GM18508 (cell line): ENCODE data around the gene PRPSAP2.
"Not testable (repeated sequence)": the region's sequence is repeated elsewhere in the genome, so short reads cannot be mapped to it uniquely, and the experiment has no call there.

Experiments
- ATAC-seq: cut with Tn5 transposase; IDR thresholded peaks from one replicate; pipeline ENCODE4 v1.9.1; 2021; ENCODE audit warnings: moderate number of reproducible peaks; ENCODE audit not compliant: insufficient read depth, unreplicated experiment

Gene PRPSAP2

DNA sequence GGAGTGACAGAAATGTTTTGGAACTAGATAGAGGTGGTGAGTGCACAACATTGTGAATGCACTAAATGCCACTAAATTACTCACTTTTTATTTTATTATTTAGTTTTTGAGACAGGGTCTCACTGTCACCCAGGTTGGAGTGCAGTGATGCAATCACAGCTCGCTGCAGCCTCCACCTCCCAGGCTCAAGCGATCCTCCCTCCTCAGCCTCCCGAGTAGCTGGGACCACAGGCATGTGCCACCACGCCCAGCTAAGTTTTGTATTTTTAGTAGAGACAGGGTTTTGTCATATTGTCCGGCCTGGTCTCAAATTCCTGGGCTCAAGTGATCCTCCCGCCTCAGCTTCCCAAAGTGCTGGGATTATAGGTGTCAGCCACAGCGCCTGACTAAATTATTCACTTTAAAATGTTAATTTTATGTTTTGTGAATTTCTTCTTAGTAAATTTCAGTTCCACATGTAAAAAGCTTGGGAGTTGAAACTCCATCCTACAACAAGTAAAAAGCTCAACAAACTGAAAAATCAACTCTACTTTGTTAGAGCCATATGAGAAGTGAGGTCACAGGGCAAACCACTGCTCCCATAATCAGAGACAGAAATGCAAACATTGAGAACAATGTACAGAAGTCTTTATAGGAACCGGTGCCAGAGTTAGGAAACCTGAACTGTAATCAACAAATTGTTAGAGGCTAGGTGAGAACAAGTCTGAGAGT is 80.2 kb downstream of the PRPSAP2 start:
- ATAC-seq, result no peak

DNA sequence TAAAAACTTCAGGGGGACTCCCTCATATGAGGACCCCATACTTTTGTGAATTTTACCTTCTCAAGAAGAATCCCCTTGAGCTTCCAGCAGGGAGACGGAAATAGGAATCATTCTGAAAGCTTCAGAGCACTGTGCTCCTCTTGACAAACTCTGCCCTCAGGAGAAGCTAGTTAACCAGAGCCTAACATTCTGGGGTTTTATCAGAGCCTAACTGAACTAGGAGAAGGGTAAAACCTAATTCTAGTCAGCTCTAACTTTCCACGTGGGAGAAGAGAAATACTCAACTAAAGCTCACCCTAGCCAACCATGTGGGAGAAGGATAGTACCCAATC is 80.7 kb downstream of the PRPSAP2 start:
- ATAC-seq, result no peak

DNA sequence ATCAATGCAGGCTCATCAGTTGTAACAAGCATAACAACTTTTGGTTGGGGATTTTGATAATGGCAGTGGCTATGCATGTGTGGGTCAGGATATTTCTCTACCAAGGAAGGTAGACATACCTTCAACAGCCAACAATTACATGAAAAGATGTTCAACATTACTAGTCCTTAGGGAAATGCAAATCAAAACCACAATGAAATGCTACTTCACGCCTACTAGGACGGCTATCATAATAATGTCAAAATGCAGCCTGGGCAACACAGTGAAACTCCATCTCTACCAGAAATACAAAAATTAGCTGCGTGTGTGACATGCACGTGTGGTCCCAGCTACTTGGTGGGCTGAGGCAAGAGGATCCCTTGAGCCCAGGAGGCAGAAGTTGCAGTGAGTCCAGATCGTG is 86.7 kb downstream of the PRPSAP2 start:
- ATAC-seq, result no peak

DNA sequence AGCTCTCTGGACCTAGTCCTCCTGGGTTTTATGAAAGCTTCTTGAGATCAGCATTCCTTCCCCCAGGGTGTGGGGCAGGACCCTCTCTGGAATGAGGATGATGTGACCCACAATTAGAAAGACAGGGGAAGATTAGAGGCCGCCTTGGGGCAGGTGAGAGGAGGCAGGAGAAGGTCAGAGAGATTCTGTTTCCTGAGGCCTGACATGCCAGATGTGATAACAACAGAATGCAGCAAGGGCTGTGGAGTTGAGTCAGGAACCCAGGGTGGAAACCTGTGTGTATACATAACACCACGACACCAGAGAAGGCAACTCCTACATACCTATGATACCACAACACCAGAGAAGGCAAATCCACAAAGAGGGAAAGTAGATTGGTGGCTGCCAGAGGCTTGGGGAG is 88.6 kb downstream of the PRPSAP2 start:
- ATAC-seq, result no peak

GRCh38 chr17:18947866-18948265 is 89.9 kb downstream of the PRPSAP2 start:
- ATAC-seq, result no peak

DNA sequence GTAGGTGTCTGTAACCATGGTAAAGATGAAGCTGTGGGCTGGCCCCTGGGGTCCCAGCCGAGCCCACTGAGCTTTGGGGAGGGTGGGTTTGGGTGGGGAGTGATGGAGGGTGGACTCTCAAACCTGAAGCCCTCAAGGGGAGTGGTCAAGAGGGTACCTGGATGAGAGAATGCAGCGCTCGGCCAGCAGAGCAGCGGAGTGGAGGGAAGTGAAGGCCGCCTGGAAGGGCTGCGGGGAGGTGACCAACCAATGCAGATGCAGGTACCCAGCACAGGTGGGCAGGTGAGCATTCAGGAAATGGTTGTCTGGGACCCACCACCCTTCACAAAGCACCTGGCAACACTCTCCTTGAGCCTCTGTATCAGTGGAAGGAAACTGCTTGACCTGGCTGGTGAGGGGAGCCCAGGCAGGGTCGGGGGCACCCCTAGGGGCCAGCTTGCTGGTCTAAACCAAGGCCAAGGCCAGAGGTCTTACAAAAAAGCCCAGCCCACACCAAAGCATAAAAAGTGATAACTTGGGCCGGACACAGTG is 90.6 kb downstream of the PRPSAP2 start:
- no peak for ATAC-seq

DNA sequence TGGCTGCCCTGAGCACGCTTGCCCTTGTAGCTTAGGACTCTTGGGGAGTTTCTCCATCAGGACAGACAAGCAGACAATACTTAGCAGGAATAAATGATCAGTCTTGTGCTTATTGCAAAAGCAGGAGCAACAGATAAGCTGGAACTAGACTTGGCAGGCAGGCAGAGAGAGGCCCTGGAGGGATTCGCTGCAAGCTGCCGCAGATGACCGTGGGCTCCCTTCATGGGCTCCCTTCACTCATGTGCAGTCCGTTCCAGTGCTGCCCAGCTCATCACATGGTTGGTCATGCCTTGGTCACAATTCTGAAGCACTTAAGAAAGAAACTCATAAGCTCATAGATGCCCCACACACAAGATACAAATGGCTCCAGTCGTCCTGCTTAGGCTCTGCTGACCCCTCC is 91.6 kb downstream of the PRPSAP2 start:
- ATAC-seq, result no peak

- ATAC-seq, result no peak
Observed at GRCh38 chr17:18950346-18950745, 92.4 kb downstream of the PRPSAP2 start.

GRCh38 chr17:18950944-18951905 is 93.3 kb downstream of the PRPSAP2 start:
- ATAC-seq, result no peak

- ATAC-seq, result no peak
Observed at GRCh38 chr17:18951941-18952842, 94.3 kb downstream of the PRPSAP2 start, which contains the start of gene SLC5A10. Gene SLC5A10 (plus strand): TSS chr17:18952165. CDS start chr17:18952206, 41 bp downstream.

DNA sequence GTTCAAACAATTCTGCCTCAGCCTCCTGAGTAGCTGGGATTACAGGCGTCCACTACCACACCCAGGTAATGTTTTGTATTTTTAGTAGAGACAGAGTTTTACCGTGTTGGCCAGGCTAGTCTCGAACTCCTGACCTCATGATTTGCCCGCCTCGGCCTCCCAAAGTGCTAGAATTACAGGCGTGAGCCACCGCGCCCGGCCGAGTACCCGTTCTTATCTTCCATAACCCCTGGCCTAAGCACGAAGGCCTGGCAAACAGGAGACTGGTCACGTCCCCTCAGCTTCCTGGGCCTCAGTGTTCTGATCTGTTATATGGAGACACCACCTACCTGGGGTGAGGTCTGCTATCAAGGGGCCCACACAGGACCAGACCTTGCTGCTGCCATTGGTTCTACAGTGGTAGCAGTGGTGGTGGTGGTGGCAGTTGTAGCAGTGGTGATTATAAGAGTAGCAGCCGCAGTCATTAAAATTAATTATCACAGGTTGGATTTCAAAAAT is 95.3 kb downstream of the PRPSAP2 start:
- no peak for ATAC-seq

DNA sequence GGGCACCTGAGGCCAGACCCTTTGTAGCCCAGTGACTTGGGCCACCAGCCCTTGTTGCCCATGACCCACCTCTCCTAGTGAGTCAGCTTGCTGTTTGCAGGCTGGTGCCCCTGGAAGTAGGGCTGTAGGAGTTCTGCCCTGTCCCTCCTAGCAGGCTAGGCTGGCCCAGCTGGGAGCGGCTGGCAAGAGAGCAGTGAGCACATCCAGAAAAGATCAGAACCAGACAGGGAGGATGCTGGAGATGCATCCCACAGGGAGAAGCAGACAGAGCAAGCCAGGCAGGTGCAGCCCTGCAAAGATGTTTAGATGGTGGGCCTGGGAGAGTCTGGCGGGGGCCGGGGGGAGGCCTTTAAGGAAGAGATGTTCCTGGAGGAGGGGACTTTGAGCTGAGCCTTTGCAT is 96.4 kb downstream of the PRPSAP2 start:
- no peak for ATAC-seq

DNA sequence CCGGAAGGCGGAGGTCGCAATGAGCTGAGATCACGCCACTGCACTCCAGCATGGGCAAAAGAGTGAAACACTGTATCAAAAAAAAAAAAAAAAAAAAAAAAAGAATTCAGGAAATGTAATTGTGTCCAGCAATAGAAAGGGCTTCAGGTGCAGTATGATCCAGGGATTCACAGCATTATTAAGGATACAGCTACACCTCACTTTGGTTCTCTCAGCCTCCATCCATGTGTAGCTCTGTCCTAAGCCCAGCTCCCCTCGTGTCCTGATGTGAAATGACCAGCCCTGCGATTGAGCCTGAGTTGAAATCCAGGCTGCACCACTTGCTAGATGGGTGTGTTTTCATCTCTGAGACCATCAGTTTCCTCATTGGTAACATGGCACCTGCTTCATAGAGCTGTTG is 97.1 kb downstream of the PRPSAP2 start:
- ATAC-seq, result no peak

DNA sequence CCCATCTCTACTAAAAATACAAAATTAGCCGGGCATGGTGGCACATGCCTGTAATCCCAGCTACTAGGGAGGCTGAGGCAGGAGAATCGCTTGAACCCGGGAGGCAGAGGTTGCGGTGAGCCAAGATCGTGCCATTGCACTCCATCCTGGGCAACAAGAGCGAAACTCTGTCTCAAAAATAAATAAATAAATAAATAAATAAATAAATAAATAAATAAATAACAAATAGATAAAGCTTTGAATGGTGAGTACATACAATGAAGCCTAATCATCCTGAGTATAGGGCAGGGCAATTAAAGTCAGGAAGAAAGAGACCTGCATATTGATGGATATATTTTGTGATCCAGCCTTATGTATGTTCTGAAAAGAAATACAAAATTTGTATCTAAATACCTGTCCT is 98.1 kb downstream of the PRPSAP2 start:
- not testable (repeated sequence) for ATAC-seq

- ATAC-seq, result no peak
Observed at GRCh38 chr17:18956581-18956980, 98.7 kb downstream of the PRPSAP2 start.

DNA sequence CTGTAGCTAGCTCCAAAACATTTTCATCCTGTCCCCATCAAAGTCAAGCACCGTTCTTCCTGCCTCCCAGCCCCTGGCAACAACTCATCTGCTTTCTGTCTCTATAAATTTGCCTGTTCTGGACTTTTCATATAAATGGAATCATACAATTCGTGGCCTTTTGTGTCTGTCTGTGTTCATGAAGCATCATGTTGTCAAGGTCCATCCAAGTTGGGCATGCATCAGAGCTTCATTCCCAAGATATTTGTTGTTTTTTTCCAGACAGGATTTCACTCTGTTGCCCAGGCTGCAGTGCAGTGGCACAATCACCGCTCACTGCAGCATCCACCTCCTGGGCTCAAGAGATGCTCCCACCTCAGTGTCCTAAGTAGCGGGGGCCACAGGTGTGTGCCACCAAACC is 99.9 kb downstream of the PRPSAP2 start:
- ATAC-seq, result no peak

DNA sequence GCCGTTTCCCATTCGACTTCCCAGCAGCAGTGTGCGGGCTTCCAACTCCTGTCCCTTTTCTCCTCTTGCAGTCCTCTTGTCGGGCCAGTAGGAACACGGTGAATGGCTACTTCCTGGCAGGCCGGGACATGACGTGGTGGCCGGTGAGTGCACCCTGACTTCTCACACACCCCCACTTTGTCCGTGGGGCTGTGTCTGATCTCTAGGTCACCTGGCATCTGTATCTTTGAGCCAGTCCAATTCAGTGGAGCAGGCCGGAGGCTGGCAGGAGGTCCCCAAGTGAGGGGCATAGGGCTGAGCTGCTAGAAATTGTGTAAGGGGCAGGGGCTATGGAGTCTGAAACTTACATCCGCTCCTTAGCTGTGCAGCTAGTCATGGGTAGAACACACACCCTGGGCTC is 100.7 kb downstream of the PRPSAP2 start:
- ATAC-seq, result no peak

DNA sequence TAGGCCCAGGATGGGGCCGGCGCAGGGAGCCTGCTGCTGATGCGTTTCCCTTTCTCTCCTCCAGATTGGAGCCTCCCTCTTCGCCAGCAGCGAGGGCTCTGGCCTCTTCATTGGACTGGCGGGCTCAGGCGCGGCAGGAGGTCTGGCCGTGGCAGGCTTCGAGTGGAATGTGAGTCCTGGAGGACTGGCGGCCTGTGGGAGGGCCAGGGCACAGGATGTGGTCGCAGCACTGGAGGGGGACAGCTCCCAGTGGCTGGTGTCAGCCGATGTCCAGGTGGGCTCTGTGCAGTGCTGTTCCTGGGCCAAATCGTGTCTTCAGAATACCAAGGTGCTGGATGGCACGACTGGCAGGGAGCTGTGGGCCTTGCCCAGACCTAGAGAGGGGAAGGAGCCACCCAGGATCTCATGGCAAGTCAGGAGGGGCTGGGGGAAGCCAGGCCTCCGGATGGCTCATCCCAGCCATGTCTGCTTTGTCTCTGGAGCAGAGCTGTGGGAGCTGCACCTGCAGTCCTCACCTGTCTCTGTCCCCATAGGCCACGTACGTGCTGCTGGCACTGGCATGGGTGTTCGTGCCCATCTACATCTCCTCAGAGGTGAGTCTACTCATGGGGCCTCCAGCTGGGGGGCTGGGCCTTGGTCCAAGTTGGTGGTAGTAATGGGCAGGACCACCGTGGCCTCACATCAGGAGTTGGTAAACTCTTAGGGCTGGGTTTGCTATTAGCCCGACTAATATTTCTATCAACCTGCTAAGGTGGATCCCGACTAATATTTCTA is 101.3 kb downstream of the PRPSAP2 start:
- ATAC-seq, result no peak

GRCh38 chr17:18959845-18960240 is 101.9 kb downstream of the PRPSAP2 start:
- no peak for ATAC-seq
